ENCODE results near the gene IL1R1. TPM values are rescaled to one million over a fixed set of nuclear protein-coding genes. Genes with fewer than 3 reads are reported as not detected.

The IL1R1 gene
- total RNA-seq, 2 experiments from 2014 or later = not detected

GRCh38 chr2:102154946-102155702 lies 12.6 kb downstream of the IL1R1 start:
- Histone ChIP-seq H3K27ac (ENCODE audit: low read depth, low read length, poor library complexity, severe bottlenecking) (no peak overlapping the region), H3K9me2 (ENCODE audit: insufficient read depth, low read length) (no peaks in the 10 kb centered on the region), H2AFZ (ENCODE audit: low read length) (no peak overlapping the region), H3K36me3 (ENCODE audit: insufficient read depth, low read length) (no peaks in the 10 kb centered on the region), H3K4me2 (ENCODE audit: low read length) (no peak overlapping the region), H3K4me3 (ENCODE audit: low read depth, low read length, poor library complexity, severe bottlenecking) (no peak overlapping the region), H3K9me3 (ENCODE audit: low read length) (no peaks in the 10 kb centered on the region), H3K4me1 (ENCODE audit: insufficient read depth, low read length, poor library complexity, severe bottlenecking) (no peaks in the 10 kb centered on the region), H4K20me1 (ENCODE audit: insufficient read depth, low read length) (no peaks in the 10 kb centered on the region), H3K79me2 (ENCODE audit: insufficient read depth, low read depth, low read length) (no peaks in the 10 kb centered on the region)
- BruUV-seq (replicated peaks) = no TSS peak
- intact Hi-C loops (cut with micrococcal nuclease; ENCODE audit: unreplicated experiment) = no loop called here
- TF ChIP-seq EZH2phosphoT487 (IDR thresholded peaks at IDR 0.05; ENCODE audit: borderline replicate concordance, low read depth, low read length) = no peak
- TF ChIP-seq CTCF (conservative IDR thresholded peaks at IDR 0.05; ENCODE audit: low read length) = no peak
- no peak for DNase-seq (ENCODE audit: low spot score)
- ChIA-PET CTCF (ENCODE audit: unreplicated experiment) (no interaction called here), POLR2A (interaction anchor here (0.7 kb wide), 1 partner anchor 320 kb away, joined by 3 read pairs; no protein-coding TSS in a partner anchor)

GRCh38 chr2:102155703-102156515 lies 13.4 kb downstream of the IL1R1 start:
- H3K4me1 ChIP-seq (ENCODE audit: insufficient read depth, low read length, poor library complexity, severe bottlenecking) = no peaks in the 10 kb centered on the region
- ChIA-PET POLR2A (interaction anchor here (0.7 to 1.2 kb wide), 2 partner anchors 320 to 362 kb away, joined by 3 read pairs; no protein-coding TSS in a partner anchor), CTCF (ENCODE audit: unreplicated experiment) (no interaction called here)
- no TSS peak for BruUV-seq (replicated peaks)
- H2AFZ ChIP-seq (ENCODE audit: low read length) = no peak overlapping the region
- no peaks in the 10 kb centered on the region for H3K9me2 ChIP-seq (ENCODE audit: insufficient read depth, low read length)
- TF ChIP-seq EZH2phosphoT487 (IDR thresholded peaks at IDR 0.05; ENCODE audit: borderline replicate concordance, low read depth, low read length) (no peak), CTCF (conservative IDR thresholded peaks at IDR 0.05; ENCODE audit: low read length) (no peak)
- no peaks in the 10 kb centered on the region for H3K9me3 ChIP-seq (ENCODE audit: low read length)
- no peak overlapping the region for H3K4me2 ChIP-seq (ENCODE audit: low read length)
- no peak overlapping the region for H3K4me3 ChIP-seq (ENCODE audit: low read depth, low read length, poor library complexity, severe bottlenecking)
- intact Hi-C loops (cut with micrococcal nuclease; ENCODE audit: unreplicated experiment) = no loop called here
- H3K27ac ChIP-seq (ENCODE audit: low read depth, low read length, poor library complexity, severe bottlenecking) = no peak overlapping the region
- DNase-seq (ENCODE audit: low spot score) = no peak
- no peaks in the 10 kb centered on the region for H4K20me1 ChIP-seq (ENCODE audit: insufficient read depth, low read length)
- H3K79me2 ChIP-seq (ENCODE audit: insufficient read depth, low read depth, low read length) = no peaks in the 10 kb centered on the region
- H3K36me3 ChIP-seq (ENCODE audit: insufficient read depth, low read length) = no peaks in the 10 kb centered on the region

Measured in OCI-LY7 (cell line).